PFSK-1 (cell line): ENCODE measurements around the gene CDH8.

Source experiments
- FOXP2 ChIP-seq: optimal IDR thresholded peaks from 2 replicates; pipeline ENCODE3; 2011; ENCODE audit warnings: borderline replicate concordance, control low read depth, inconsistent platforms; ENCODE audit not compliant: insufficient read depth; ENCODE audit errors: extremely low read length, extremely low read depth
- POLR2AphosphoS5 ChIP-seq: IDR thresholded peaks from 2 replicates; pipeline ENCODE4 v1.6.1; 2012; ENCODE audit warnings: low read depth, mild to moderate bottlenecking, control low read depth, low read length, moderate library complexity
- REST ChIP-seq, 2 experiments: IDR thresholded peaks; 2 replicates each; pipeline versions ENCODE4 v1.6.1 to v1.8.0; 2011 to 2012; ENCODE audit warnings: low read depth in 2 of 2, low read length in 2 of 2, control low read depth in 1 of 2, inconsistent platforms in 1 of 2, mild to moderate bottlenecking in 1 of 2, moderate library complexity in 1 of 2; ENCODE audit not compliant: insufficient read depth in 1 of 2
- SIN3A ChIP-seq: IDR thresholded peaks from 2 replicates; pipeline ENCODE4 v1.6.1; 2012; ENCODE audit warnings: mild to moderate bottlenecking, low read length, moderate library complexity, borderline replicate concordance; ENCODE audit not compliant: insufficient read depth
- TAF1 ChIP-seq: IDR thresholded peaks from 2 replicates; pipeline ENCODE4 v1.6.1; 2012; ENCODE audit warnings: low read length, control low read depth, borderline replicate concordance; ENCODE audit not compliant: insufficient read depth

Gene CDH8

GRCh38 chr16:61940611-61941010, 95.6 kb downstream of the CDH8 start:
- TF ChIP-seq SIN3A = no peak
- no peak for TF ChIP-seq TAF1
- TF ChIP-seq REST (IDR thresholded peaks at IDR 0.05; ENCODE audit: insufficient read depth in 1 of 2, low read depth in 2 of 2, low read length in 2 of 2) = no peak

GRCh38 chr16:61937646-61938045, 98.6 kb downstream of the CDH8 start:
- TF ChIP-seq SIN3A (no peak), REST (IDR thresholded peaks at IDR 0.05; ENCODE audit: insufficient read depth in 1 of 2, low read depth in 2 of 2, low read length in 2 of 2) (no peak), POLR2AphosphoS5 (no peak), FOXP2 (no peak), TAF1 (no peak)

- TF ChIP-seq POLR2AphosphoS5 (no peak), FOXP2 (no peak), SIN3A (no peak), TAF1 (no peak), REST (IDR thresholded peaks at IDR 0.05; ENCODE audit: insufficient read depth in 1 of 2, low read depth in 2 of 2, low read length in 2 of 2) (no peak)
Measured at GRCh38 chr16:61936522-61936921, 99.7 kb downstream of the CDH8 start.

- TF ChIP-seq SIN3A (no peak), TAF1 (no peak), REST (IDR thresholded peaks at IDR 0.05; ENCODE audit: insufficient read depth in 1 of 2, low read depth in 2 of 2, low read length in 2 of 2) (no peak), POLR2AphosphoS5 (no peak), FOXP2 (no peak)
Measured at GRCh38 chr16:61934601-61935000, 101.6 kb downstream of the CDH8 start.

- no peak for TF ChIP-seq SIN3A
Measured at GRCh38 chr16:61929776-61930175, 106.5 kb downstream of the CDH8 start.

GRCh38 chr16:61926766-61927165, 109.5 kb downstream of the CDH8 start:
- TF ChIP-seq REST (IDR thresholded peaks at IDR 0.05; ENCODE audit: insufficient read depth in 1 of 2, low read depth in 2 of 2, low read length in 2 of 2) = no peak
- TF ChIP-seq SIN3A = no peak
- TF ChIP-seq TAF1 = no peak
- TF ChIP-seq FOXP2 = no peak
- no peak for TF ChIP-seq POLR2AphosphoS5
